Keratinocyte (primary cell): ENCODE results near the gene MUC15. TPM values are rescaled to one million over a fixed set of nuclear protein-coding genes. Genes with fewer than 3 reads are reported as not detected.

Source experiments
- DNase-seq: peaks from one replicate; pipeline ENCODE4 v3.0.0-alpha.2; 2011; ENCODE audit warnings: low read depth, missing footprints, low spot score
- FAIRE-seq: peaks from 2 replicates; lab custom pipeline; 2011; peaks lifted over from hg19 to GRCh38; lab: Jason Lieb, UNC
- H2AFZ ChIP-seq: 2 replicates; pipeline ENCODE4 v1.6.0; 2012; ENCODE audit warnings: low read length, control low read depth, inconsistent platforms; ENCODE audit not compliant: control insufficient read depth
- H3K27ac ChIP-seq: 2 replicates; pipeline ENCODE4 v1.5.1; 2011; ENCODE audit warnings: low read length; ENCODE audit not compliant: control insufficient read depth, insufficient read depth
- H3K27me3 ChIP-seq: 3 replicates; pipeline ENCODE4 v1.6.0; 2011; ENCODE audit warnings: low read length; ENCODE audit not compliant: control insufficient read depth, insufficient read depth; ENCODE audit errors: extremely low read depth
- H3K36me3 ChIP-seq, 2 experiments: 2 replicates in 1 of 2; 3 replicates in 1 of 2; pipeline ENCODE4 v1.5.1; 2011; ENCODE audit warnings: low read length in 2 of 2, mild to moderate bottlenecking in 1 of 2; ENCODE audit not compliant: control insufficient read depth in 2 of 2, insufficient read depth in 2 of 2; ENCODE audit errors: extremely low read depth in 1 of 2
- H3K4me1 ChIP-seq: 3 replicates; pipeline ENCODE4 v1.5.1; 2011; ENCODE audit warnings: low read length; ENCODE audit not compliant: control insufficient read depth, insufficient read depth; ENCODE audit errors: extremely low read depth
- H3K4me2 ChIP-seq: 3 replicates; pipeline ENCODE4 v1.6.0; 2011; ENCODE audit warnings: low read depth, low read length; ENCODE audit not compliant: control insufficient read depth, insufficient read depth; ENCODE audit errors: extremely low read depth
- H3K4me3 ChIP-seq, 3 experiments: fragments of 200-600 bp in 1 of 3; sonication (generic) in 1 of 3; 2 replicates in 2 of 3; 3 replicates in 1 of 3; pipeline ENCODE4 v1.5.1; 2011 to 2016; ENCODE audit warnings: low read length in 3 of 3, mild to moderate bottlenecking in 3 of 3, control low read depth in 2 of 3, inconsistent platforms in 1 of 3, low read depth in 1 of 3, mixed read lengths in 1 of 3, mixed run types in 1 of 3, moderate library complexity in 1 of 3; ENCODE audit not compliant: control insufficient read depth in 2 of 3, insufficient read depth in 2 of 3; ENCODE audit errors: extremely low read depth in 1 of 3
- H3K79me2 ChIP-seq: 2 replicates; pipeline ENCODE4 v1.6.0; 2012; ENCODE audit warnings: low read length; ENCODE audit not compliant: control insufficient read depth, insufficient read depth
- H3K9ac ChIP-seq: 3 replicates; pipeline ENCODE4 v1.6.0; 2011; ENCODE audit warnings: low read length; ENCODE audit not compliant: control insufficient read depth, insufficient read depth; ENCODE audit errors: extremely low read depth
- H3K9me1 ChIP-seq: 3 replicates; pipeline ENCODE4 v1.6.0; 2011; ENCODE audit warnings: low read length; ENCODE audit not compliant: control insufficient read depth, insufficient read depth; ENCODE audit errors: extremely low read depth
- H3K9me3 ChIP-seq: 2 replicates; pipeline ENCODE4 v1.5.1; 2012; ENCODE audit warnings: low read depth, low read length; ENCODE audit not compliant: control insufficient read depth
- H4K20me1 ChIP-seq: 3 replicates; pipeline ENCODE4 v1.6.0; 2011; ENCODE audit warnings: low read length; ENCODE audit not compliant: control insufficient read depth, insufficient read depth; ENCODE audit errors: extremely low read depth
- CTCF ChIP-seq, 3 experiments: IDR thresholded peaks in 1 of 3; conservative IDR thresholded peaks in 1 of 3; optimal IDR thresholded peaks in 1 of 3; 2 replicates in 2 of 3; 3 replicates in 1 of 3; pipeline versions ENCODE3 to v1.5.1; 2011; ENCODE audit warnings: low read length in 3 of 3, mild to moderate bottlenecking in 3 of 3, moderate library complexity in 2 of 3, control low read depth in 1 of 3, inconsistent platforms in 1 of 3; ENCODE audit not compliant: insufficient read depth in 2 of 3; ENCODE audit errors: extremely low read depth in 1 of 3
- EZH2 ChIP-seq: IDR thresholded peaks from one replicate; pipeline ENCODE4 v1.6.1; 2012; ENCODE audit warnings: inconsistent platforms, mild to moderate bottlenecking, low read length, moderate library complexity
- dilution Hi-C: fragments of 300-500 bp; cut with MboI; formaldehyde crosslinking; loops from one replicate; pipeline ENCODE4 v1.7.0; 2020; ENCODE audit warnings: low sequenced_read_pairs; ENCODE audit not compliant: extremely low pct_ligation_motif_present
- polyA plus RNA-seq, 5 experiments: library from polyadenylated mRNA; depleted of rRNA in 3 of 5; stranded (reverse) in 3 of 5; stranded (forward) in 1 of 5; unstranded in 1 of 5; fragments of >200 nt; gene quantifications; 1 replicate in 1 of 5; 2 replicates in 3 of 5; 3 replicates in 1 of 5; pipeline versions ENCODE4 v1.2.1 to v1.2.3, GENCODE V29; 2011 to 2012; ENCODE audit warnings: missing spikeins in 2 of 5, low read depth in 1 of 5, low replicate concordance in 1 of 5

The MUC15 gene
- polyA plus RNA-seq, 1 donor (not counting 4 experiments of a cell fraction or from before 2014, with no cell fraction given) = 1.5 TPM

- Histone ChIP-seq H3K4me2 (no peak overlapping the region), H3K27ac (no peak overlapping the region), H3K36me3 (no peaks in the 10 kb centered on the region), H3K4me1 (no peaks in the 10 kb centered on the region), H2AFZ (no peak overlapping the region), H3K79me2 (no peaks in the 10 kb centered on the region), H3K9me1 (no peaks in the 10 kb centered on the region), H3K9me3 (no peaks in the 10 kb centered on the region), H3K27me3 (no peaks in the 10 kb centered on the region), H4K20me1 (no peaks in the 10 kb centered on the region), H3K4me3 (no peak overlapping the region), H3K9ac (no peak overlapping the region)
- FAIRE-seq (no peak), DNase-seq (no peak)
- TF ChIP-seq CTCF (optimal IDR thresholded peaks at IDR 0.05 in 1 of 3, IDR thresholded peaks at IDR 0.05 in 1 of 3, conservative IDR thresholded peaks at IDR 0.05 in 1 of 3; ENCODE audit: extremely low read depth in 1 of 3, insufficient read depth in 2 of 3, low read length in 3 of 3) = no peak
- no peak for TF ChIP-seq EZH2
- dilution Hi-C loops = no loop called here
Measured at GRCh38 chr11:26519469-26519868, 52.6 kb downstream of the MUC15 start.

DNA sequence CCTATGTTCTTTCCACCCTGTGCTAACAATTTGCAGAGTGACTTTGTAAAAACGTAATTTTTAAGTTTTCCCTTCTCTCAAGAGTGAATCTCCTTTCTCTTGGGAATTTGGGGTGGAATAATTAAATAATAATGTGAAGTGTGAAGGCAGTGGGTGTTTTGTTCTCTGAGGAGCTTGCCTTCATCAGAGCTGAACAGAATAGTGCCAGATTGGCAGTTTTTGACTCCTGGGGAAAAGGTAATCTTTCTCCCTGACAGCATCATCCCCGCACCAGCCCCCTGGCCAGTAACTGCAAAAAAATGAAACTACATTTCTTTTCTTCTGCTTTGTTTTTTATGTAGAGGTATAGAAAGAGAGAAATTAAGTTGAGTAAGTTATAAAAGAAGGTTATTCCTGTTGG lies 59.9 kb downstream of the MUC15 start:
- no peaks in the 10 kb centered on the region for H3K9me3 ChIP-seq
- H3K9ac ChIP-seq = no peak overlapping the region
- no peak overlapping the region for H2AFZ ChIP-seq
- no peaks in the 10 kb centered on the region for H3K36me3 ChIP-seq
- H3K4me1 ChIP-seq = no peaks in the 10 kb centered on the region
- TF ChIP-seq CTCF (optimal IDR thresholded peaks at IDR 0.05 in 1 of 3, IDR thresholded peaks at IDR 0.05 in 1 of 3, conservative IDR thresholded peaks at IDR 0.05 in 1 of 3; ENCODE audit: extremely low read depth in 1 of 3, insufficient read depth in 2 of 3, low read length in 3 of 3) (no peak), EZH2 (no peak)
- no peak overlapping the region for H3K27ac ChIP-seq
- no peak for DNase-seq
- dilution Hi-C loops = no loop called here
- H3K9me1 ChIP-seq = no peaks in the 10 kb centered on the region
- H4K20me1 ChIP-seq = no peaks in the 10 kb centered on the region
- H3K27me3 ChIP-seq = no peaks in the 10 kb centered on the region
- H3K4me2 ChIP-seq = no peak overlapping the region
- no peak for FAIRE-seq
- no peak overlapping the region for H3K4me3 ChIP-seq
- H3K79me2 ChIP-seq = no peaks in the 10 kb centered on the region
